ENCODE results near the gene TMEM239.

GRCh38 chr20:2780948-2781347 lies 35.2 kb upstream of the TMEM239 start:
- TF ChIP-seq CTCF (IDR thresholded peaks at IDR 0.05) (no peak), EP300 (IDR thresholded peaks at IDR 0.05) (no peak), POLR2A (IDR thresholded peaks at IDR 0.05; ENCODE audit: low read depth) (no peak)

All from esophagus muscularis mucosa (tissue), 4 donors.